HCEC 1CT (cell line): ENCODE measurements around the gene EPN2.
"Not testable (repeated sequence)": the region's sequence is repeated elsewhere in the genome, so short reads cannot be mapped to it uniquely, and the experiment has no call there.

Experiments used
- DNase-seq: peaks from one replicate; pipeline ENCODE4 v3.0.0-alpha.2; 2017

The EPN2 gene

DNA sequence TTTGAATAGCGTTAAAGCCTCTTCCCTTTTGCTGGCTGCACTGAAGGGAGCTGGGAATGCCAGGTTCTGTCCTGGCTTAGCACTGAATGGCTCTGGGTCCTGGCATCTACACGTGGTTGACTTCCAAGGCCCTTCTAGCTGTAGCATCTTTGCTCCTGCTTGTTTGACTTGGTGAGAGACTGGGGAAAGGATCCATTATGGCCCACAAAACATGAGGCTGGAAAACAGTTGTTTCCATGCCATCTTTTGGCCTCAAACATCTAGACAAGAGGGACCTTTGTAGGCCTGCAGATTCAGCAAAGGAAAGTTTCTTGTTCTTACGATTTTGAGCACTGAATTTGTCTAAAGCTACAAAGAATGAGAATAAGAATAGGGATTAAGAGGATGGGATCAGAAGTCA is 32.5 kb downstream of the EPN2 start:
- DNase-seq, result no peak

DNA sequence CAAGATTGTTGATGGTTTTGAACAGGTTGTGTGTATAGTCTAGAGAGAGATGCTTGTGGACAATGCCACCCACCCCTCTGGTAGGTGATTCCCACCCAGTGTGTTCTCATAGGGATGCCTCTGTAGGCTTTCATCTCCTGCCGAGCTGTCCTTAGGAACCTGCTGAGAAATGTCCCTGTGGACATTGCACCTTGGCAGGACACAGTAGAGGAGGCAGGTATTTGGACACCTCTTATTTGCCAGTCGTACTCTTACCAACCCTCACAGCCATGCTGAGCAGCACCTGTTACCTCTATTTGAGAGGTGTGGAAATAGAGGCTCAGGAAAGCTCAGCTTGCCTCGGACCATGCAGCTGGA is 33.2 kb downstream of the EPN2 start:
- DNase-seq, result no peak

DNA sequence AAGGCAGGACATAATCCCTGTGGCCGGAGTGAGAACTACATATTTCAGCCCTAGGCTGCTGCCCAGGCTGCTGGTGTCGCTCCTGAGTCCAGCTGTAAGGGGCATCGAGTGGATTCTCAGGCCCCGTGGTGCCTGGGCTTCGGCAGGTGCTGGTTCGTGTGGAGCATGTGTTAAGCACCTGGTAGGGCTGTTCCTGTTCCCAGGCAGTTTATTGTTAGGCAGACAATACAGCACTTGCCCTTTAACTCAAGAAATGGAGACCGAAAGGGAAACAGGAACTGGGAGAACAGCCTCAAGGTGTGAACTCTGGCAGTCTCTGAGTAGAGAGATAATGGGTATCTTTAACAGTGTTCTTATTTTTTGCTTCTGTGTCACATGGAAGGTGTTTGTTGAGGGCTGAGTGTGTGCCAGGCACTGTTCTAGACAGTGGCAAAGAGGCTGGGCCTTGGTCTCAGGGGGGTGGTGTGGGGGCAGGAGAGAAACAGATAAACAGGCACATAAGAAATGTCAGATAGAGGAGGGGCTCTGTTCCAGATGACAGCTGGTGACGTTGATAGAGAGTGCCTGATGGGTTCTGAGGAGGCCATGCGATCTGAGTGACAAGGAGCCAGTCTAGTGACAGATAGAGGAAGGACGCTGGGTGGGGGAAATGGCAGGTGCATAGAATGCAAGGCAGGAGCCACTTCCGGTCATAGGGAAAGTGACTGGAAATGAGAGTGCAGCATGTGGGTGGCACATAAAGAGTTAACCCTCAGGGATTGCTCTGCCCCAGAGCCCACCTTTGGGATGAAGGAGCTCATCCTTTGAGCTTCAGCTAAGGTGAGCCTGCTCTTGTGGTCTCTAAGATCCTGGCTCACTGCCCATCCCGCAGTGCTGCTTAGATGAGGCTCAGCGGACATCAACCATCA is 33.8 kb downstream of the EPN2 start:
- no peak for DNase-seq

DNA sequence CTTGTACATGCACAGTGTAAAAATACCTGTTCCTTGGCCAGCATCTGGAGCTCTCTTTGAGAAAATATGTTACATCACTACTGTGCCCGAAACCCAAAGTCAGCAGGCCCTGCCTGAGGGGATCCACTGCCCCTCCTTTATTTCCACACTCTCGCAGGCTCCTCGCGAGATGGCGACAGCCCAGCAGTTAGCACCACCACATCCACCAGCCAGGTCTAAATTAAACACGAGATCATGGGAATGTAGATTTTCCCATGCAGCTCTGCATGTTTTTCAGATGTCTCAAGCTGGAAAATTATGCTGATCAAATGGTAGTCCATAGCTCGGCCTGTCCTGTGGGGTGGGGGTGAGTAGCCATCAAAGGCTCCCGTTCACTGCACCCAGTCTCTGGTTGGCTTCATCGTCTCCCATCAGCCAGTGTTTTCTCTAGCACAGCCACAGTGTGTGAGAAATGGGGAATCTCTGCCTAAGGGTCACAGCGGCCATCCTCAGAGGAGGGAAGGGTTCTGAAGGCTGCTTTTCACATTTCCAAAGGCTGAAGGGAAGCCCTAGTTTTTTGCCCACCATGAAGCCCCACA is 34.7 kb downstream of the EPN2 start:
- no peak for DNase-seq

DNA sequence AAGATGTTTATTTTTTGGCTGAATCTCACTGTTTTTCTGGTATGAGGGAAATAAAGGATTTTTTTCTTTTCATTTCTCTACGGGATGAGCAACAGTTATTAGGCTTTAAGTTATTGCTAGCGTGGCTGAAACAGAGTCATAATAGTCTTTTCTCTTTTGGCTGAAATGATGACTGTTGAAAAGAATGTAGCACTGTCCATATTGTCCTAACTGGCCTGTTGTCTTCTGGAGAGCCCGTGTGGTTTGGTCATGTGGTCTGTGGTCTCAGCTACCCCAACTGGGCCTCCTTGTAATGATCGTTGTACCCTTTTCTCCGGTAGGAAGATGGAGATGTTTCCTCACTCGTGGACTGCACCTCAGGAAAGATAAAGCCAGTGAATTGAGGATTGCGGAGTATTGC is 36.6 kb downstream of the EPN2 start:
- no peak for DNase-seq

DNA sequence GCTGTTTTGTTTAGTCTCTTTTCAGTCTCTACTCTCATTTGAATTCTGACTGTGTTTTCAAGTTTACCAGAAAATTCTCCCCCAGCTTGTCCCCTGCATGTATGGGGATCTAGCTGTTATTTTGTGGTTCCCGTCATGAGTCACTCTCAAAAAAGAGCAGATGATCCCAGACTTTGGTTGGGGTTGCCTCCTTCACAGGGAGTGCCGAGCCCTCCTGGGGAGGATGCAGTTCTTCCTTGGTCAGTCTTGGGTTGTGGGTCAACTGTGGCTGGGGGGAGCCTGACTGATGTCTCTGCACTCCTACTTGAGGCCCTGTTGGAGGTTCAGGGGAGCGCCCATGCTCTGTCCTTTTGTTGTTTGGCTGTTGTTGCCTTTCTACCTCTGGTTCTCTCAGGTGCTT is 37.7 kb downstream of the EPN2 start:
- no peak for DNase-seq

DNA sequence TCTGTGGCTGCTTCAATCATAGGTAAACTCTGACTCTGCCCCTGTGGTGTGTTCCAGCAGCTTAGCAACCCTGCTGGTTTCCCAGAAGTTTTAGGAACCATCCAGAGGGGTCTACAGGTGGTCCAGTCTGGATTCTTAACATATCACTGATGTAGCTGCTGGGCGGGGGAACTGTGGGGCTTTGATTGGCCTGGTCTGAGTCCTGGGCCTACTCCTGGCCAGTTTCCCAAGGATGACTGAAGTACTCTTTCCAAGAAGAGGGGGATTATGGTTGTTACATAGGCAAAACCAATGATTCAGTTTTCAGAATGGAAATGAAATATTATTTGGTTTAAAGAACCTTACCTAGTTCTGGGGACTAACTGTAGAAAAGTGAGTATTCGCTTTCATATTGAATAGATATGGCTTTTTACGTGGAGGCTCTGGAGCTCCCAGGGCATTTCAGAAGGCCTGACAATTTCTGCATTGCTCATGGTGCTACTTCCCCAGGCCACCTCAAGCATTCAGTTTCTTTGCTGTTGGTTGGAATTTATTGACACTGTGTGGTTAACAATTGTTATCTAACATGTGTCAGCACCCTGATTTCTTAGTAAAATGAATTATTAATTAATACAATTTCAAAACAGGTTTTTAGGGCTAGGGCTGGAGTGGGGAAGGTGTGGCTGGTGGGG is 38.4 kb downstream of the EPN2 start:
- no peak for DNase-seq

DNA sequence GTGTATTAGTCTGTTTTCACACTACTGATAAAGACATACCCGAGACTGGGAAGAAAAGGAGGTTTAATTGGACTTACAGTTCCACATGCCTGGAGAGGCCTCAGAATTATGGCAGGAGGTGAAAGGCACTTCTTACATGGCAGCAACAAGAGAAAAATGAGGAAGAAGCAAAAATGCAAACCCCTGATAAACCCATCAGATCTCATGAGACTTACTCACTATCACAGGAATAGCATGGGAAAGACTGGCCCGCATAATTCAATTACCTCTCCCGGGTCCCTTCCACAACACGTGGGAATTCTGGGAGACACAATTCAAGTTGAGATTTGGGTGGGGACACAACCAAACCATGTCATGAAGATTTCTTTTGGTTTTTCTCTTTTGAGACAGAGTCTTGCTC is 41.1 kb downstream of the EPN2 start:
- not testable (repeated sequence) for DNase-seq

DNA sequence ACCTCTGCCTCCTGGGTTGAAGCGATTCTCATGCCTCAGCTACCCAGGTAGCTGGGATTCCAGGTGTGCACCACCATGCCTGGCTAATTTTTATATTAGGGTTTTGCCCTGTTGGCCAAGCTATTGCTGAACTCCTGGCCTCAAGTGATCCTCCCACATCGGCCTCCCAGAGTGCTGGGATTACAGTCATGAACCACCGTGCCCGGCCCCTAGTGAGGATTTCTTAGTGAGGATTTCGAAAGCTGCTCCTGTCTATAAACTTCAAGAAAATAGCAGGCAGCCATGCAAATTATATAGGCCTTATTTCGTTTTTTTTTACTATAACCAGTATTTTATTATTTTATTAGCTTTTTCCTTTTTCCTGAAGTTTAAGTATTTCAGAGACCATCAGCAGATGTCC is 41.6 kb downstream of the EPN2 start:
- no peak for DNase-seq

DNA sequence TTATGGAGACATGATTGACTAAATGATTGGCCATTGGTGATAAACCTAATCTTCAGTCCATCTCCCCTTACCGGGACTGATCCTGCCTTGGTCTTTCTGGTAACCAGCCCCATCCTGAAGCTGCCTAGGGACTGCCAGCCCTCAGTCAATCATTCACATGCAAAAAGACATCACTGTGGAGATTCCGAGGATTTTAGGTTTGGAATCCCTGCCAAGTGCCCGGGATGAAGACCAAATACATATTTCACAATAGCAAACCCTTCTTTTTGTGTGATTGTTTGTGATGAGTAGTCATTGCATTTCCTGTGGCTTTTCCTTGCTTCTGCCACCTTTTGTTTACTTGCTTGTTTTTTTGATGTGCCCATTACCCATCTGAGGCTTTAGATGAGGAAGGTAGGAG is 44.0 kb downstream of the EPN2 start:
- DNase-seq, result no peak

DNA sequence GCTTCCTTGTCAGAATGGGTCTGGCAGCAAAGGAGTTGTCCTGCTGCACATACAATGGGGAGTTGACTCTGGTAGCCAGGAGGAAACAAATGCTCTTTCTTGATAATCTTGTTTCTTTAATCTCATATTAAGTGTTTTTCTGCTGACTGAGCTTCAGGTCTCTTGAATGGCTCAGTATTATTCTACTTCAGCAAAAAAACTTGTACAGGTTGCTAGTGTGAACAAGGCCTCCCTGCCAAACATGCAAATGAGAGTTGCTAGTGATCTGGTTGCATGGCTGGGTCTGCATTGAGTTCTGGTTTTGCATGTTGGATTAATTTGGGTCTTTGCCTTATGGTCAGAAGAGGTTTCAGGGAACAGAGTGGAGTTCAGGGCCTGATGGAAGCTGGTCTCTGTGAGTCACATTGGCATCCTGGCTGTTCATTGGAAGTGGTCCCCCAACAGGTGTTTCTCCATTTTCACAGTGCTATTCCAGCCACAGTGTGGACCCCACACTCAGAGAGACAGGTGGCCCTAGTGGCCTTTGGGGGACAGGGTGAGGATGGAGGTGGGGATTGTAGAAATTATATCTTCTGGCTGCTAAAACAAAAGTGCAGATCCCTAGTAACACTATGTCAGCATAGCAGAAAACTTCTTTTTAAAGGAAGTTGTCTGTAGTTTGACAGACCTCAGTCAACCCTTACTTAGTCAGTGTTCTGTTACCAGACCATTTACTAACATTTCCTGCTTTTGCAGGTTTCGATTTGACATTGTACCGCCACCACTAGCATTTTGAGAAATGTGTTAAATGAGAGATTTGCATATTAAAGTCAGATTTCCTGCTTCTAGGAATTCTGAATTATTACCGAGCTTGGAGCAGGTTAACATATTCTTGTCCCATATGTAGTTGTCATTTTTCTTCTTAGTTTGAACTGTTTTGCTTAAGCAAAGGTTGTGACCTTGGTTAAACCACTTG is 47.1 kb downstream of the EPN2 start:
- DNase-seq, result no peak

DNA sequence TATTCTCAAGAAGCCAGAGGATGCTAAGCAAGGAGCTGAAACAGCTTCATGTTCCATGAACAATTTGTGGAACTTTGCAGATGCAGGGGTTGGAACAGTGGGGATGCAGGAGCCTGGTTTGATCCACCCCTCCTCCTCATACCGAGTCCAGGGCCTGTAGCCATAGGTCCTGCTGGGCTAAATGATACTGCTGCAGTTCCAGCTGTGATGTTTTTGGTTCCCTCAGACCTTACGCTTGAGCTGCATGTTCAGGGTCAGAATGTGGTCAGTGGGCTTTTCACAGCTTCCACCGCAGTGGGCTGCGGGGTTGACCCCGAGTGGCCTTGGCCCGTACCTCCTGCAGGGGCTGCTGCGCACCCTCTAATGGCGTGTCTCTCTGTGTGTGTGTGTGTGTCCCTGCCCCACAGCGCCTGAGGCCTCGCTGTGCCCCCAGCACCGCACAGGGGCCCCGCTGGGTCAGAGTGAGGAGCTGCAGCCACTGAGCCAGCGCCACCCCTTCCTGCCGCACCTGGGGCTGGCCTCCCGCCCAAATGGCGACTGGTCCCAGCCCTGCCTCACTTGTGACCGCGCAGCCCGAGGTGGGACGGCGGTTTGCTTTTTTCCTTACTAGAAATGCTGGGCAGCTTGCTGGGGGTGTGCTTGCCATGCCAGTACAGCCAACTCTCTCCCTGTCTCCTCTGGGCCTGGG is 48.2 kb downstream of the EPN2 start:
- DNase-seq, result no peak

DNA sequence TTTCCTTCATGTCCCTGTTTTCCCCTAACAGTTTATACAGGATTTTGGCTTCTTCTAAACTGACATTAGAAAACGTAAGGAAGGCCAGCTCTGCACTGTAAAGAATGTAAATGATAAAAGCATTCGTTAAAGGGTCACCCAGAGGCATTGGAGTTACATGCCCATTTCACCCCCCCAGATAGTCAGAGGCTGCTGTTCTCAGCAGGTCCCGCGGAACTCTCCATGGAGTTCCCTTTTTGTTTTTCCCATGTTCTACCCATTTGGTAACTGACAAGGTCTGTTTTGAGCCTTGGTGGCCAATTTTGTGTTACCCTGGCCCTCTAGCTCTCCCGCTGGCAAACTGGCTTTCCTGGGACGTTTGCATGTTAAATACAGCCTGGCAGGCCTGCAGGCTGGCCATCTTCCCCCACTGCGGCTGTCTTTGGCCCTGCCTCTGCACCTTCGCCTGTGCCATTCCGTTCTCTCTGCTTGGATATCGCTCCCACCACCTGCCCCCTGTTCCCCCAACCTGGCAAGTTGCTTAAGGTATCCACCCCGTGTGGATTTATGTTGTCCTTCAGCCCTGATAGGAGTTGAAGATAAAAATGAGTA is 49.7 kb downstream of the EPN2 start:
- no peak for DNase-seq

DNA sequence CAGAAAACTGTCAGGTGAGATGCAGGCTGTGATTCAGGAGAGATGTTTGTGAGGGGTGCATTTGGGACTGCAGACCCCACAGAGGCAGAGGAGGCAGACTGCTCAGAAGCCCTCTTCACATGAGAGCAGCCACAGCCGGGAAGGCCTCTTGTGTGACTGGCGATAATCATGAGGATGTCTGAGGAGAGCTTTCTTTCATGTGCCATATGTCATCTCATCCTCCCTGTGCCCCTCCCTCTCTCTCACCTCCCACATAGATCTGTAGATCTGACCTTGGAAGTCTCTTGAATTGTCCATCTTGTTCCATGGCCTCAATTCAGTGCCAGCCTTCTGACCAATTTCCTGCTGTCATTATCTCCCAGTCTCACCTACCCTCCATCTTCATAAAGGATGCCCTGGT is 50.5 kb downstream of the EPN2 start:
- no peak for DNase-seq

DNA sequence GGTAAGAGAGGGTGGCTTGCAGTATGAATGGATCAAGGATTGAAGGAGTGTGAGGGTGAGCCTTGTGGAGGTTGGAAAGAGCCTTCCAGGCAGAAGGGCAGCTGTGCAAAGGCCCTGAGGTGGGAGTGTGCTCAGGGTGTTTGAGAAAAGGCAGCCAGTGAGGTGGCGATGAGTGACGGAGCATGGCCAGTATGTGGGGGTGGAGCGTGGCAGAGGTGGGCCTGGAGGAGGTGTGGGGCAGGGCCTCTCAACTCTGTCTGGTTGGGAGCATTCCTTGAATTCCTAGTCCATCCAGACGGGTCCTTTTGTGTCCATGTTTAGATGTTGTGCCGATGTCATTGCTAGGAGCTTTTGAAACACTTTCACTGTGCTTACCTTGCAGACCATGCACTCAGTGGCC is 51.3 kb downstream of the EPN2 start:
- no peak for DNase-seq

DNA sequence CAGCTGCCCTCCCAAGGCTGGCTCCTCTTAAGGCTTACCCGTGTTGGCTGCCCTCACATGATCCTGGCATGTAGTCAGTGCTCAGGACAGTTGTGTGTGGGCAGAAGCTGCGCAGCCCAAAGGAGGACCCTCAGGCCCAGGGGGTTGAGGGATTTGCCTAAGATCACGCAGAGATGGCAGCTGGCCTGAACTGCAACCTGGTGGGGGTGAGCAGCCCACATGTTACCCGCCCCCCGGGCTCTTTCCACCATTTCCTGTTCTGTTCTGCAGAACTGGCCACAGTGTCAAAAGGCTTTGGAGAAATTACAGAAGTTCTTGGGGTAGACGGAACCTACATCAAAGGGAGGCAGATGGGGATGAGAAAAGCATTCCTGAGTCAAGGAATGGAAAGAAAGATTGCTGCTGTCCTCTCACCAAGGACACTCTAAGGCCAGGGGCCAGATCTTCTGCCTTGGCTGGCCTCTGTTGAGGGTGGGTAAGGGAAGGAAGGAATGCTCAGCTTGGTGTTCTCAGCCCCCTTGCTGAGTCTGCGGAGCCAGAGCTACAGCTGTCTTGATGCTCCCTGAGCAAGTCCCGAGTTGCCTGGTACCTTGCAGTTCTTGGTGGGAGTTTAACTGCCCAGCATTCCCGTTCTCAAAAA is 53.0 kb downstream of the EPN2 start:
- DNase-seq, result no peak

DNA sequence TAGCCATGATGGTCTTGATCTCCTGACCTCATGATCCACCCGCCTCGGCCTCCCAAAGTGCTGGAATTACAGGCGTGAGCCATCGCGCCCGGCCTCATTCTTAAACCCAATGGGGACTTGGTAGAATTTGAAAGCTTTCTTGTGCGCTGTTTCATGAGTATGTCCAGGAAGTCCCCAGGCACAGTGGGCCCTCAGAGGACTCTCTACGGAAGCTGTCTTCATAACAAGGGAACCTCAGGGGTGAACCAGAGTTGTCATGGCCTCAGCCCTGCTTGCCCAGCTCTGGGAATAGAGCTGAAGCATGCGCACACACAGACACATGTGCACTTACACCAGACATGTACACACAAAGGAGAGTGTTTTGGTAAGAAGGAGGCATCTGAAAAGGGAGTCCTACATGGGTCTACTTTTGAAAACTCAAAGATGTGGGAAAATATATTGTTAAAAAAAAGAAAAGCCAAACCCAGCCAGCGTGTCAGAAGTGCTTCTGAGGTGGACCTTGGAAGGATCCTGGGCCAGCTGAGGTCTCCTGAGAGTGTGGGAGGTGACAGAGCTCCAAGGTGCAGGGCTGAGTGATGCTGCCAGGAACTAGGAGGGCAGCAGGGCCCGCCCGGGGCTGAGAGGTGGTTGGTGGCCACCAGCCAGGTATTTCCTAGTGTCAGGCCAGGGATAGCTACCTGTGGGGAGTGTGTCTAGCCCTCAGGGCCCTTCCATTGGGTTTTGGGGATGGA is 54.6 kb downstream of the EPN2 start:
- DNase-seq, result no peak

DNA sequence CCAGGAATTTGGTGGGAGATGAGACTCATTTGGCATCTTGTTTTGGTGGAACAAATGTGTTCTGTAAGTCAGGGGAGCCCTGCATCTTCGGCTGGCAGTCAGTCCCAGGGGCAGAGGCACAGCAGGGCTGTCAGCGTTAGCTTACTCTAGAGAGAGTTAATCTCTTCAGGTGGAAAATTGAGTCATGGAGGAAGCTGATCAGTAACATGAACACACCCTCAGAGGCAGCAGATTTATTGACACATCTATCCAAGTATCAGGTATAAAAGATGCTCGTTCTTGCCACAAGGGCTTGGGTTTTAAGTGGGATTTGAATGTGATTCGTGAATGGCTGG is 55.2 kb downstream of the EPN2 start:
- DNase-seq, result no peak

DNA sequence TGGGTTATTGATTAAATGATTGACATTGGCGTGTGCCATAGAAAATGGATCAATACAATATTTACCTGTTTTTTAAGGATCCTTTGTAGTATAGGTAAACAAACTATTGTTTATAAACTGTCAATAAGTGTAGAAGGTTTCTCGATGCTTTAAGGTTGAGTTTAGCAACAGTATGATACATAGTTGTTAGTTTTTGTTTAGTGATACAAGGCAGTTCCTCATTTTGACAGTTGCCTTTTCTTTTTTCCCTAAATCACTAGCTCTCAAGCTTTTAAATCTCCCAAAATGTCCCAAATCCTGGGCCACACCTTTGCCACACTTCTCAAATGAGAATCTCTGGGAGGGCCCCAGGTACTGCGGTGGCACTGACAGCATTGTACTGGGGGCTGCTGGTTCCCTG is 57.3 kb downstream of the EPN2 start:
- DNase-seq, result no peak

DNA sequence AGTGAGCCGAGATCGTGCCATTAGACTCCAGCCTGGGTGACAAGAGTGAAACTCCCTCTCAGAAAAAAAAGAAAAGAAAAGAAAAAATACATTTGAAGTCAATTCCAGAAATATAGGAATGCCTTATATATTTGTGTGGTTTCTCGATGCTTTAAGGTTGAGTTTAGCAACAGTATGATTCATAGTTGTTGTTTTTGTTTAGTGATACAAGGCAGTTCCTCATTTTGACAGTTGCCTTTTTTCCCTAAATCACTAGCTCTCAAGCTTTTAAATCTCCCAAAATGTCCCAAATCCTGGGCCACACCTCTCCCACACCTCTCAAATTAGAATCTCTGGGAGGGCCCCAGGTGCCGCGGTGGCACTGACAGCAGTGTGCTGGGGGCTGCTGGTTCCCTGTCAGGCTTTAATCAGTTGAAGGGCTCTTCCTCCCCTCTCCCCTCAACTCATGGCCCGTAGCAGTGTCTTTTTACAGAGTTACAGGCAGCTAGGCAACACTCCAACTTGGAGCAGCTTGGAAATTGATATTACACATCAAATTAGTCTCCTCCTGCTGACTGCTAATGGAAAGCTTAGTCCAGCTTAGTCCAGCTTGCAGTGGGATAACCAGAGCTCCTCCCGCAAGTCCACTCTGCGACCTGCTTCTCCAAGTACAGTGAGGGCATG is 58.4 kb downstream of the EPN2 start:
- no peak for DNase-seq
